K562 (cell line): ENCODE data around the gene RAB25. TPM values are rescaled to one million over a fixed set of nuclear protein-coding genes. Genes with fewer than 3 reads are reported as not detected.

Experiments
- CBFA2T3 ChIP-seq: fragments of 450-650 bp; IDR thresholded peaks from 2 replicates; pipeline ENCODE4 v1.6.1; 2017
- HDAC8 ChIP-seq: fragments of 450-650 bp; IDR thresholded peaks from 2 replicates; pipeline ENCODE4 v1.6.1; 2016; ENCODE audit warnings: mild to moderate bottlenecking, missing genetic modification characterization, moderate library complexity, missing compliant biosample characterization
- HNRNPL ChIP-seq: fragments of 200-400 bp; formaldehyde crosslinking; IDR thresholded peaks from 2 replicates; pipeline ENCODE4 v1.6.1; 2017; ENCODE audit warnings: low read depth, mild to moderate bottlenecking, low read length
- KLF13 ChIP-seq: fragments of 450-650 bp; IDR thresholded peaks from 2 replicates; pipeline ENCODE4 v1.6.1; 2016; ENCODE audit warnings: missing genetic modification characterization, low read depth, mild to moderate bottlenecking, missing compliant biosample characterization, moderate library complexity, borderline replicate concordance
- PATZ1 ChIP-seq: fragments of 250-450 bp; sonication (Bioruptor Pico); IDR thresholded peaks from 2 replicates; pipeline ENCODE4 v1.5.0; 2020; ENCODE audit warnings: mild to moderate bottlenecking, borderline replicate concordance
- PCBP1 ChIP-seq: fragments of 200-400 bp; formaldehyde crosslinking; IDR thresholded peaks from 2 replicates; pipeline ENCODE4 v1.6.1; 2018; ENCODE audit warnings: mild to moderate bottlenecking, low read depth, low read length; ENCODE audit not compliant: poor library complexity, severe bottlenecking
- POLR2AphosphoS2 ChIP-seq: IDR thresholded peaks from 2 replicates; pipeline ENCODE4 v1.6.1; 2012; ENCODE audit warnings: low read length, improper control_type of control experiment
- RBM17 ChIP-seq: fragments of 200-400 bp; formaldehyde crosslinking; IDR thresholded peaks from 2 replicates; pipeline ENCODE4 v1.6.1; 2017; ENCODE audit warnings: low read depth, mild to moderate bottlenecking, low read length, borderline replicate concordance
- RERE ChIP-seq: sonication (generic); formaldehyde crosslinking; IDR thresholded peaks from 2 replicates; pipeline ENCODE4 v1.8.0; 2023; ENCODE audit warnings: missing genetic modification reagents, mild to moderate bottlenecking, borderline replicate concordance
- TAF15 ChIP-seq: fragments of 200-400 bp; formaldehyde crosslinking; IDR thresholded peaks from 2 replicates; pipeline ENCODE4 v1.6.1; 2017; ENCODE audit warnings: mild to moderate bottlenecking, low read depth, low read length, moderate library complexity
- TAL1 ChIP-seq: fragments of 450-650 bp; IDR thresholded peaks from 2 replicates; pipeline ENCODE4 v1.6.1; 2016; ENCODE audit warnings: mild to moderate bottlenecking
- ZNF121 ChIP-seq: sonication (generic); formaldehyde crosslinking; conservative IDR thresholded peaks from 2 replicates; pipeline ENCODE4 v1.8.0; 2022; ENCODE audit warnings: missing genetic modification reagents
- ZNF134 ChIP-seq: fragments of 250-450 bp; sonication (Bioruptor Pico); conservative IDR thresholded peaks from 2 replicates; pipeline ENCODE4 v1.4.0; 2020
- ZNF143 ChIP-seq: sonication (generic); formaldehyde crosslinking; IDR thresholded peaks from 2 replicates; pipeline ENCODE4 v1.9.0; 2022; ENCODE audit warnings: mild to moderate bottlenecking, missing genetic modification reagents
- ZNF316 ChIP-seq: fragments of 450-650 bp; IDR thresholded peaks from 2 replicates; pipeline ENCODE4 v1.6.1; 2016
- ZNF408 ChIP-seq: fragments of 250-450 bp; sonication (Bioruptor Pico); IDR thresholded peaks from 2 replicates; pipeline ENCODE4 v1.4.0; 2020; ENCODE audit warnings: low read depth, mild to moderate bottlenecking, moderate library complexity
- polyA plus RNA-seq, 8 experiments: library from polyadenylated mRNA; depleted of rRNA in 4 of 8; stranded (reverse) in 5 of 8; unstranded in 3 of 8; fragments of >200 nt; fragmentation: Nextera tagmentation in 2 of 8; fragmentation: Illumina TruSeq in 1 of 8; extraction: Ambion mirVana in 2 of 8; extraction: Trizol in 1 of 8; gene quantifications; 2 replicates each; pipeline versions ENCODE4 v1.2.1 to v1.2.3, GENCODE V29; 2011 to 2014; ENCODE audit warnings: inconsistent platforms in 1 of 8, missing spikeins in 1 of 8
- total RNA-seq, 7 experiments: library from RNA; depleted of rRNA in 6 of 7; stranded (reverse); fragments of >200 nt in 6 of 7; fragmentation: Illumina TruSeq in 2 of 7; extraction: Trizol in 2 of 7; gene quantifications; 2 replicates each; pipeline versions ENCODE4 v1.2.1 to v1.2.3, GENCODE V29; 2011 to 2021; ENCODE audit warnings: low replicate concordance in 1 of 7
- TF ChIP-seq, protein P1 (sequence below): fragments of 250-450 bp; sonication (Bioruptor Pico); IDR thresholded peaks from 2 replicates; pipeline ENCODE4 v1.8.0; 2022; ENCODE audit warnings: moderate library complexity, mild to moderate bottlenecking, inconsistent platforms
- TF ChIP-seq, protein P2 (sequence below): fragments of 450-650 bp; formaldehyde crosslinking; IDR thresholded peaks from 2 replicates; pipeline ENCODE4 v1.4.0; 2020; ENCODE audit warnings: mild to moderate bottlenecking, moderate library complexity

Gene RAB25
- total and polyA plus RNA-seq, 9 of the 15 experiments (the other 6 are each of a cell fraction or from before 2014, with no cell fraction given) = 0.10 to 0.27 (median 0.13) TPM; not detected in 6

DNA sequence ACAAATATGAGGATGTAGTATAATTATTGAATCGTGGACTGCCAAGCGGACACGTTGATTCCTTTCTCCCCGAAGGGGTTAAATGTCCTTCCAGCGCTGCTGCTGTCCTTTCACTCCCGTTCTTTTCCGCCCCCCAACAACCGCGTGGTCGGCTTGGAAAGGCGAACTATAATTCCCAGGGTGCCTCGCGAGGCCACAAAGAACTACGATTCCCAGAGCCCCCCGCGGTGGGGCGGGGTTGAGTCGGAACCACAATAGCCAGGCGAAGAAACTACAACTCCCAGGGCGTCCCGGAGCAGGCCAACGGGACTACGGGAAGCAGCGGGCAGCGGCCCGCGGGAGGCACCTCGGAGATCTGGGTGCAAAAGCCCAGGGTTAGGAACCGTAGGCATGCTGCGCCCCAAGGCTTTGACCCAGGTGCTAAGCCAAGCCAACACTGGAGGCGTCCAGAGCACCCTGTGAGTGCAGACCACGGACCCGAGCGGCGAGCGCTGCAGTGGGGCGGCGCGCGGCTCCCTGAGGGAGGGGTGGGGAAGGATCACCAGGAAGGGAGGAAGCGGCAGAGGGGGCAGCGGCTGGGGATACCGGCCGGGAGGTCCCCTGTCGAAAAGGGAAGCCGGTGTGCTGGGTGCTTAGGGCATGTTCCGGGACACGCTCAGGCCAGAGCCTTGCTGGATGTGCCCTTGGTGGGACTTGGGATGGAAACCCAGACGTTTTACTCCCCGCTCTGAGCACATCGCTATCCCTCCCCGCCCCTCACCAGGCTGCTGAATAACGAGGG lies 6.3 kb upstream of the RAB25 start, which contains the start of gene LAMTOR2 (continued):
- TF ChIP-seq TAF15 (no peak), PATZ1 (0 out of 2 replicates have a peak, but pooled peaks have one; percentile 7), RBM17 (no peak), ZNF134 (CRISPR knock-in tag) (no peak), ZNF316 (no peak; the same call in 1 of the 2 replicates), ZNF143 (CRISPR knock-in tag) (peak; percentile 98), PCBP1 (peak; percentile 95), TAL1 (no peak), HDAC8 (tag) (no peak), ZNF408 (CRISPR knock-in tag) (no peak), KLF13 (tag) (peak; percentile 82), CBFA2T3 (no peak), POLR2AphosphoS2 (peak; percentile 65; the same call in 1 of the 2 replicates), ZNF121 (CRISPR knock-in tag) (no peak), RERE (no peak), HNRNPL (peak; percentile 61; the same call in 1 of the 2 replicates)
- TF ChIP-seq, protein P1, sequence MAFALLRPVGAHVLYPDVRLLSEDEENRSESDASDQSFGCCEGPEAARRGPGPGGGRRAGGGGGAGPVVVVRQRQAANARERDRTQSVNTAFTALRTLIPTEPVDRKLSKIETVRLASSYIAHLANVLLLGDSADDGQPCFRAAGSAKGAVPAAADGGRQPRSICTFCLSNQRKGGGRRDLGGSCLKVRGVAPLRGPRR (CRISPR knock-in tag) = no peak
- TF ChIP-seq, protein P2, sequence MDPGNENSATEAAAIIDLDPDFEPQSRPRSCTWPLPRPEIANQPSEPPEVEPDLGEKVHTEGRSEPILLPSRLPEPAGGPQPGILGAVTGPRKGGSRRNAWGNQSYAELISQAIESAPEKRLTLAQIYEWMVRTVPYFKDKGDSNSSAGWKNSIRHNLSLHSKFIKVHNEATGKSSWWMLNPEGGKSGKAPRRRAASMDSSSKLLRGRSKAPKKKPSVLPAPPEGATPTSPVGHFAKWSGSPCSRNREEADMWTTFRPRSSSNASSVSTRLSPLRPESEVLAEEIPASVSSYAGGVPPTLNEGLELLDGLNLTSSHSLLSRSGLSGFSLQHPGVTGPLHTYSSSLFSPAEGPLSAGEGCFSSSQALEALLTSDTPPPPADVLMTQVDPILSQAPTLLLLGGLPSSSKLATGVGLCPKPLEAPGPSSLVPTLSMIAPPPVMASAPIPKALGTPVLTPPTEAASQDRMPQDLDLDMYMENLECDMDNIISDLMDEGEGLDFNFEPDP (CRISPR knock-in tag) = no peak
